Islet of Langerhans (tissue), 1 donor: Measurements from ENCODE around the gene NBEAL2.
"Not testable (repeated sequence)": the region's sequence is repeated elsewhere in the genome, so short reads cannot be mapped to it uniquely, and the experiment has no call there.

Source experiments
- FAIRE-seq: peaks from one replicate; lab custom pipeline; 2011; peaks lifted over from hg19 to GRCh38; lab: Jason Lieb, UNC

The NBEAL2 gene

GRCh38 chr3:46946416-46946815, 33.0 kb upstream of the NBEAL2 start:
- no peak for FAIRE-seq

DNA sequence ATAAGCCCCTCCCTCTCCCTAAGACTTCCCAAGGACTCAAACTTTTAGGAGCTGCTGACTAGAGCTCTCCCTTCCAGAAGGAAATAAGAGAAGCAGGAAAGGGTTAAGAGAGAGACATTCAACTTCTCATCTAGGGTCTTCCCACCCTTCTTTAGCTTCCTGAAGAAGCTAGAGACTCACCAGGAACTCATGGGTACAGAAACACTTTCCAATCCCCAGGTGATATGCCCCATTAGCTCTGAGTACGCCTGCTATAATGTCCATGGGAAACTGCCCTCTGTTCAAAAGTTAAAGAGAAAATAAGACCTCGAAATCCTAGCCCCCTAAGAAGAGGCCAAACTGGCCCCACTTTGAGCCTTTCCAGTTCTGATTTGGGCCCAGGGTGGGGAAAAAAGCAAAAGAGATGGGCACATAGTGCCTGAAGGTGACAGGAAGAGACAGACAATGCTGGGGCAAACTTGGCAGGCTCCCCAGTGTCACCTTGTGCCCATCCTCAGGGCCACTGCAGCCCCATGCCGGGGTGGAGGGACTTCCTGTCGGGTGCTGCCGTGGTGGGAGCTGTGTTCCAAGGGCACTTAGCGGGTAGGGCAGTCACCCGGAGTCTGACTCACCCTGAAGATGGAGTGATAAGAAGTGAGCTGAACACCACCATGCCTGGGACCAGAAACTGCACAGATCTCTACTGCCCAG, 32.5 kb upstream of the NBEAL2 start:
- FAIRE-seq, result no peak

DNA sequence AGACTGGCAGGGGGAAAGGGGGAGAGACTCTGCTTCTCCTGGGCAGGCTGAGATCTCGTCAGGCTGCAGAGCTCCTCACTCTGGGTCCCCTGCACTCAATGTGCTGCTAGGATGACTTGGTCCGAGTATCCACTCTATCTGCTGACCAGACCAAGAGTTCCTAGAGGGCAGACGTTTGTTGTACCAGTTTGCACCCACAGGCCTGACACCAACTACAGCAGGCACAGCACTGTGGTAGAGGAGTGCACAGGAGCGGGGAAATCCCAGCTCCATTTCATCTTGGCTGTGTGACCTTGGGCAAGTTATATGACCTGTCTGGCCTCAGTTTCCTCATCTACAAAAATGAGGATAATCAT, 31.9 kb upstream of the NBEAL2 start:
- FAIRE-seq, result no peak

GRCh38 chr3:46947981-46948791, 31.3 kb upstream of the NBEAL2 start:
- FAIRE-seq, result no peak

DNA sequence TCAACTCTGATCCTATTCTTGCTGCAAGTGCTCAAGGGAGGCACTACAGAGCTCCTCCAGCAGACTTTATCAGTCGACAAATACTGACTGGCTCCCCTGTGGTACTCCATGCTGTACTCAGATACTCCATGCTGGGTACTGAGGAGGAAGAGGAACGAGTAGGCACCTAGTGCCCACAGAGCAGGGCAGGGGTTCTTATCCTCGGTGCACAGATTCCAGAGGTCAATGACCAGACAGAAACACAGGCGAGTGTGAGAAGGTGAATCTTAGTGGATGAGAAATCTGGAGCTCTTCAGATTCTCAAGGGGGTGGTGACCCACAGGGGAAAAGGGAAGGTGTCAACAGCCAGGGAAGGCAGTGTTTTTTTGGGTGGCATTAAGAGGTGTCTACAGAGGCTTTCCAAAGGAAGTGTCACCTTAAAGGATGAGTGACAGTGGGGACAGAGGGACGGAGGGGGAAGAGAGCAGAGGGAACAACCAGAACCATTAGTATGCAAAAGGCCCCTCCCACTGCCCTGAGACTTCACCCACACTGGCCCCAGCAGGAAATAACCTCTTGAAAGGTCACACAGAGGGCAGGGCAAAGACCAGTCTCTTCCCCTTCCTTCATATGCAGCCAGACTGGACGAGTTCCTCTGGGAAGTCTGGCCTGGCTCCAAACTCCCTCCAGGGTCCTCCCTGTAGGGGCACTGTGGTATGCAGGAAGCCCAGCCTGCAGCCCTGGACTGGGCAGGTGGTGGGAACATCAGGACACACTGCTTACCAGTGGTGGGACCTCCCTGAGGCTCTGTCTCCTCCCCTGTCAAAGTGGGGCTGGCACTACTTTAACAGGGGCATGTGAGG, 30.4 kb upstream of the NBEAL2 start:
- FAIRE-seq, result no peak

GRCh38 chr3:46950177-46950576, 29.3 kb upstream of the NBEAL2 start:
- no peak for FAIRE-seq

- FAIRE-seq, result no peak
Observed at GRCh38 chr3:46950650-46951241, 28.7 kb upstream of the NBEAL2 start.

DNA sequence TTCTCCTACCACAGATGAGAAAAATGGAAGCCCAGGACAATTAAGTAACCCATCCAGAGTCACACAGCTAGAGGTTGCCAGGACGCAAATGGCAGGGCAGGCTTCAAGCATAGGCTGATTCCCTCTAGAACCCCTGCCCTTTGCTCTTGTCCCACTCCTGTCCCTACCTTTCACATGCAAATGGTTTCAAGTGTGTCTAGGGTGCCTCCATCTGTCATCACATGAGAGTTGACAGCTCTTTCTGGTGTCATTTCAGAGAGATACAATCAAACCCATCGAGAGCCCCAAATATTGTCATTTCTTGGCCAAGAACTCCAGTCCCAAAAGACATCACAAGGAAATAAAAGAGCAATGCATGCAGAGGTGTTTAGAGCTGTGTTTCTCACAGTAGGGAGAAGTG, 26.7 kb upstream of the NBEAL2 start:
- no peak for FAIRE-seq

GRCh38 chr3:46953234-46954010, 26.0 kb upstream of the NBEAL2 start:
- no peak for FAIRE-seq

DNA sequence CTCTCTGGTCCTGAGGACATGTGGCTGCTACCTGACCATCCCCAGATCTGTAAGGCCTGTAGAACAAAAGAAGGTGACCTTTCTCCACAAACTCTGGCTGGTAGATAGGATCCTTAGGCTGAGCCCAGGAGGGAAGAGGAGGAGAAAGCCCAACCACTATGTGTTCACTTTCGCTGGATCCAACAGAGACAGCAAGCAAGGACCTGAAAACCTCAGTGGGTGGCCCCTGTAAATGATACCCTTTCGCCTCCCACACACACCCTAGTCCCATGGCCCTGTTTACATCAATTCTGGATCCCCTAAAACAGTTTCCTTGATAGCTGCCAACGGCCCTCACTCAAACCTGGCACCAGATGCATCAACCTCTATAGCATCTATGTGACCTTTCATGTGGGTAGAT, 25.3 kb upstream of the NBEAL2 start:
- no peak for FAIRE-seq

DNA sequence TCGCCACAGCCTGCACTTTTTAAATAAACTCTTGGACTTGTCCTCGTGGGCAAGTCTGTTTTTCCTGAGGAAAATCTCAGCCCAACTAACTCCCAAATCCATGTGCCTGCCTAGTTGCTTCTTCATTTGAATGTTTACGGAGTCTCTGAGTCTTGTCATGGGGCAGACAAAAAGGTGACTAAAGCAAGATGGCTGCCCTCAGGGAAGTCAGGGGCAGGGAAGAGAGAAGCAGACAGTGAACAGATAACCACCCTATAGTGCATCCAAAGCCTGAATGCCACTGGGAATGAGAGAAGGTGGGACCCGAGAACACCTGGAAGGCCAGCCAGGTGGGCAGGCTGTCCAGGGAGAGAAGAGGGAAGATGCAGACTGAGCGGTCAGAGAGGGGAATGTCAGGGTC, 24.3 kb upstream of the NBEAL2 start:
- FAIRE-seq, result no peak

GRCh38 chr3:46955801-46956259, 23.6 kb upstream of the NBEAL2 start:
- no peak for FAIRE-seq

- FAIRE-seq, result no peak
Observed at GRCh38 chr3:46957092-46957820, 22.2 kb upstream of the NBEAL2 start.

GRCh38 chr3:46958467-46959160, 20.9 kb upstream of the NBEAL2 start:
- no peak for FAIRE-seq

GRCh38 chr3:46959161-46959511, 20.3 kb upstream of the NBEAL2 start:
- no peak for FAIRE-seq

GRCh38 chr3:46960081-46960701, 19.3 kb upstream of the NBEAL2 start:
- FAIRE-seq, result no peak

GRCh38 chr3:46960835-46961234, 18.6 kb upstream of the NBEAL2 start:
- no peak for FAIRE-seq

GRCh38 chr3:46962427-46962826, 17.0 kb upstream of the NBEAL2 start:
- no peak for FAIRE-seq

- FAIRE-seq, result no peak
Observed at GRCh38 chr3:46962990-46963389, 16.5 kb upstream of the NBEAL2 start.

DNA sequence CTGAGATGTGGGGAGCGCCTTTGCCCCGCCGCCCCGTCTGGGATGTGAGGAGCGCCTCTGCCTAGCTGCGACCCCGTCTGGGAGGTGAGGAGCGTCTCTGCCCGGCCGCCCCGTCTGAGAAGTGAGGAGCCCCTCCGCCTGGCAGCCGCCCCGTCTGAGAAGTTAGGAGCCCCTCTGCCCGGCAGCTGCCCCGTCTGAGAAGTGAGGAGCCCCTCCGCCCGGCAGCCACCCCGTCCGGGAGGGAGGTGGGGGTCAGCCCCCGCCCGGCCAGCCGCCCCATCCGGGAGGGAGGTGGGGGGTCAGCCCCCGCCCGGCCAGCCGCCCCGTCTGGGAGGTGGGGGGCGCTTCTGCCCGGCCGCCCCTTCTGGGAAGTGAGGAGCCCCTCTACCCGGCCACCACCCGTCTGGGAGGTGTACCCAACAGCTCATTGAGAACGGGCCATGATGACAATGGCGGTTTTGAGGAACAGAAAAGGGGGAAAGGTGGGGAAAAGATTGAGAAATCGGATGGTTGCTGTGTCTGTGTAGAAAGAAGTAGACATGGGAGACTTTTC, 15.4 kb upstream of the NBEAL2 start:
- FAIRE-seq, result not testable (repeated sequence)
